ENCODE data around the gene LTBP1.

DNA sequence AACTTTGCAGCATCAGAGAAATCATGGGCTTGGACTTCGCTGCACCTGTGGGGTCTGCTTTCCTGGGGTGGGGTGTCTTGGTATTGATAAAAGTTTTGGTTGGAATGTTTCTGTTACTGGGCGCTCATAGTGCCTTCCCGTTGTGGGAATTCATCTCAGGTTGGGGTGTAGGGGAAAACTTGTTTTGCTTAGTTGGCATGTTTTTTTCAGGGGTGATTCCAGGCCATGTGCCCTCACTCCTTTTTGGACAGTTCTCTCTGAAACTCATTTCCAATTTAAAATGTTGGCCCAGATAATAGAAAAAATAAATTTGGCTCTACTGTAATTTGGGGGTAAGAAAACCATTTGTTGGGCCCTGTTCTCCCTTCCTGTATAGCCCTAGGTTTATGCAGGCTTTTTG, 1.5 kb downstream of the LTBP1 start:
- TF ChIP-seq, protein P1, sequence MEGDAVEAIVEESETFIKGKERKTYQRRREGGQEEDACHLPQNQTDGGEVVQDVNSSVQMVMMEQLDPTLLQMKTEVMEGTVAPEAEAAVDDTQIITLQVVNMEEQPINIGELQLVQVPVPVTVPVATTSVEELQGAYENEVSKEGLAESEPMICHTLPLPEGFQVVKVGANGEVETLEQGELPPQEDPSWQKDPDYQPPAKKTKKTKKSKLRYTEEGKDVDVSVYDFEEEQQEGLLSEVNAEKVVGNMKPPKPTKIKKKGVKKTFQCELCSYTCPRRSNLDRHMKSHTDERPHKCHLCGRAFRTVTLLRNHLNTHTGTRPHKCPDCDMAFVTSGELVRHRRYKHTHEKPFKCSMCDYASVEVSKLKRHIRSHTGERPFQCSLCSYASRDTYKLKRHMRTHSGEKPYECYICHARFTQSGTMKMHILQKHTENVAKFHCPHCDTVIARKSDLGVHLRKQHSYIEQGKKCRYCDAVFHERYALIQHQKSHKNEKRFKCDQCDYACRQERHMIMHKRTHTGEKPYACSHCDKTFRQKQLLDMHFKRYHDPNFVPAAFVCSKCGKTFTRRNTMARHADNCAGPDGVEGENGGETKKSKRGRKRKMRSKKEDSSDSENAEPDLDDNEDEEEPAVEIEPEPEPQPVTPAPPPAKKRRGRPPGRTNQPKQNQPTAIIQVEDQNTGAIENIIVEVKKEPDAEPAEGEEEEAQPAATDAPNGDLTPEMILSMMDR (IDR thresholded peaks at IDR 0.05): no peak
- no peak for TF ChIP-seq POLR2A (IDR thresholded peaks at IDR 0.05)
